Activated B cell treated with CpG ODN at 0.5 μM for 24 hours (primary cell): ENCODE measurements around the gene NSUN6. TPM values are rescaled to one million over a fixed set of nuclear protein-coding genes. Genes with fewer than 3 reads are reported as not detected.

Source experiments
- ATAC-seq: fragments of 200-7000 bp; cut with Tn5 transposase; one replicate; pipeline ENCODE4 v1.10.0; 2021; ENCODE audit warnings: low read depth, mild to moderate bottlenecking, moderate library complexity
- CTCF ChIA-PET: fragments of 350-600 bp; sonication (Branson Sonifier 250); formaldehyde crosslinking; loops from one replicate; lab custom pipeline; 2021; ENCODE audit warnings: antibody characterized with exemption; lab: Charles Lee
- POLR2A ChIA-PET: fragments of 350-600 bp; sonication (Branson Sonifier 250); formaldehyde crosslinking; loops from one replicate; lab custom pipeline; 2021; ENCODE audit warnings: antibody characterized with exemption; lab: Charles Lee
- DNase-seq: peaks from one replicate; pipeline ENCODE4 v3.0.0; 2022
- H3K27ac Mint-ChIP-seq: one replicate; pipeline ENCODE4 v1.8.0; 2020; ENCODE audit warnings: mixed read lengths
- H3K27me3 Mint-ChIP-seq: one replicate; pipeline ENCODE4 v1.8.0; 2021; ENCODE audit warnings: mixed read lengths
- H3K36me3 Mint-ChIP-seq: one replicate; pipeline ENCODE4 v1.8.0; 2021; ENCODE audit warnings: low read depth, mixed read lengths
- H3K4me1 Mint-ChIP-seq: one replicate; pipeline ENCODE4 v1.8.0; 2021; ENCODE audit warnings: mixed read lengths
- H3K4me3 Mint-ChIP-seq: one replicate; pipeline ENCODE4 v1.8.0; 2020; ENCODE audit warnings: mild to moderate bottlenecking, mixed read lengths
- H3K9me3 Mint-ChIP-seq: one replicate; pipeline ENCODE4 v1.8.0; 2020; ENCODE audit warnings: mixed read lengths
- CTCF ChIP-seq: fragments of 200-600 bp; IDR thresholded peaks from one replicate; pipeline ENCODE4 v1.8.0; 2022; ENCODE audit warnings: antibody characterized with exemption, mild to moderate bottlenecking
- intact Hi-C: fragments of 100-400 bp; cut with micrococcal nuclease; formaldehyde crosslinking; loops from one replicate; pipeline ENCODE4 v1.15.1; 2024
- total RNA-seq: library from RNA; stranded (reverse); gene quantifications from 2 replicates; pipeline ENCODE4 v1.2.3, GENCODE V29; 2022

Gene NSUN6
- total RNA-seq, 1 donor from 2014 or later: 18.4 TPM

GRCh38 chr10:18545621-18546305 lies 105.6 kb downstream of the NSUN6 start:
- no peak overlapping the region for H3K27ac Mint-ChIP-seq
- DNase-seq (no peak), ATAC-seq (no peak)
- H3K36me3 Mint-ChIP-seq: peaks cover 71% of the 10 kb centered on the region
- intact Hi-C loops: no loop called here
- H3K9me3 Mint-ChIP-seq: no peaks in the 10 kb centered on the region
- no peak overlapping the region for H3K4me3 Mint-ChIP-seq
- no peak for TF ChIP-seq CTCF
- ChIA-PET POLR2A (no interaction called here), CTCF (no interaction called here)
- H3K27me3 Mint-ChIP-seq: no peaks in the 10 kb centered on the region
- no peaks in the 10 kb centered on the region for H3K4me1 Mint-ChIP-seq

- Mint-ChIP-seq H3K36me3 (peaks cover 68% of the 10 kb centered on the region), H3K27me3 (no peaks in the 10 kb centered on the region), H3K4me3 (no peak overlapping the region), H3K9me3 (no peaks in the 10 kb centered on the region), H3K4me1 (no peaks in the 10 kb centered on the region), H3K27ac (no peak overlapping the region)
- intact Hi-C loops: no loop called here
- ChIA-PET CTCF (no interaction called here), POLR2A (no interaction called here)
- DNase-seq: no peak
- TF ChIP-seq CTCF: no peak
- ATAC-seq: no peak
Observed at GRCh38 chr10:18542832-18543231, 108.6 kb downstream of the NSUN6 start.

- DNase-seq: no peak
- Mint-ChIP-seq H3K4me3 (no peak overlapping the region), H3K36me3 (peaks cover 59% of the 10 kb centered on the region), H3K4me1 (no peaks in the 10 kb centered on the region), H3K27me3 (no peaks in the 10 kb centered on the region), H3K9me3 (no peaks in the 10 kb centered on the region), H3K27ac (no peak overlapping the region)
- POLR2A ChIA-PET: no interaction called here
- intact Hi-C loops: no loop called here
- CTCF ChIA-PET: no interaction called here
- no peak for ATAC-seq
- TF ChIP-seq CTCF: no peak
Observed at GRCh38 chr10:18540195-18540594, 111.2 kb downstream of the NSUN6 start.

- Mint-ChIP-seq H3K36me3 (peaks cover 57% of the 10 kb centered on the region), H3K4me1 (no peaks in the 10 kb centered on the region), H3K27ac (no peak overlapping the region), H3K27me3 (no peaks in the 10 kb centered on the region), H3K4me3 (no peak overlapping the region), H3K9me3 (no peaks in the 10 kb centered on the region)
- ATAC-seq (no peak), DNase-seq (no peak)
- POLR2A ChIA-PET: no interaction called here
- intact Hi-C loops: no loop called here
- CTCF ChIA-PET: no interaction called here
- TF ChIP-seq CTCF: no peak
Observed at GRCh38 chr10:18539335-18539734, 112.1 kb downstream of the NSUN6 start.

DNA sequence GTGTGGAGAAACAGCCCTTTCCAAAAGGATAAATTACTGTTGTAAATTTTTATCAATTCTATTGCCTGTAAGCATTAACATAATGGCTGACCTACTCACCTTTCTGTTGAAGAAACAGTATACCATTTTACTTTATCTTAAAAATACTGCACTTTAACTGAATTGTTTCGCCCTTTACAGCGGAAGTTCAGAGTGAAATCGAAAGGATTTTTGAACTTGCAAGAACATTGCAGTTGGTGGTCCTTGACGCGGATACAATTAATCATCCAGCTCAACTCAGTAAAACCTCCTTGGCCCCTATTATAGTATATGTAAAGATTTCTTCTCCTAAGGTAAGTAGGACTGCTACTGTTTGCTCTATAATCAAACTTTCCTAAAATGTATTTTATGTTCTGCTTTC lies 117.5 kb downstream of the NSUN6 start:
- CTCF ChIA-PET: no interaction called here
- Mint-ChIP-seq H3K9me3 (peaks cover 7% of the 10 kb centered on the region), H3K27ac (no peak overlapping the region), H3K27me3 (no peaks in the 10 kb centered on the region), H3K4me3 (no peak overlapping the region), H3K36me3 (peaks cover 40% of the 10 kb centered on the region), H3K4me1 (no peaks in the 10 kb centered on the region)
- intact Hi-C loops: no loop called here
- ATAC-seq (no peak), DNase-seq (no peak)
- no peak for TF ChIP-seq CTCF
- POLR2A ChIA-PET: no interaction called here
